HepG2 (cell line): Measurements from ENCODE around the gene PATL1. TPM values are rescaled to one million over a fixed set of nuclear protein-coding genes. Genes with fewer than 3 reads are reported as not detected.

ENCODE experiments used
- IRX3 ChIP-seq: sonication (generic); formaldehyde crosslinking; IDR thresholded peaks from 2 replicates; pipeline ENCODE4 v1.8.1; 2023; ENCODE audit warnings: mild to moderate bottlenecking, low read depth, missing genetic modification reagents, borderline replicate concordance
- polyA plus RNA-seq, 8 experiments: library from polyadenylated mRNA; depleted of rRNA in 3 of 8; stranded (reverse) in 7 of 8; unstranded in 1 of 8; fragments of >200 nt; fragmentation: Illumina TruSeq in 4 of 8; extraction: Trizol in 4 of 8; gene quantifications; 2 replicates each; pipeline versions ENCODE4 v1.2.1 to v1.2.3, GENCODE V29; 2011 to 2016; ENCODE audit warnings: low read depth in 4 of 8, missing spikeins in 1 of 8, mixed read lengths in 1 of 8; ENCODE audit not compliant: insufficient read depth in 1 of 8
- total RNA-seq, 5 experiments: library from RNA; depleted of rRNA; stranded (reverse); fragments of >200 nt; fragmentation: Illumina TruSeq; extraction: Trizol; gene quantifications; 2 replicates each; pipeline ENCODE4 v1.2.3, GENCODE V29; 2016; ENCODE audit warnings: low read depth in 1 of 5
- TF ChIP-seq, protein P1 (sequence below): sonication (generic); formaldehyde crosslinking; IDR thresholded peaks from 2 replicates; pipeline ENCODE4 v1.5.0; 2020; ENCODE audit warnings: missing genetic modification reagents
- TF ChIP-seq, protein P2 (sequence below): sonication (generic); formaldehyde crosslinking; IDR thresholded peaks from 2 replicates; pipeline ENCODE4 v1.4.0; 2020; ENCODE audit warnings: missing genetic modification reagents, borderline replicate concordance
- TF ChIP-seq, protein P3 (sequence below): sonication (generic); formaldehyde crosslinking; IDR thresholded peaks from 2 replicates; pipeline ENCODE4 v1.5.1; 2020; ENCODE audit warnings: mild to moderate bottlenecking, missing genetic modification reagents, moderate library complexity
- TF ChIP-seq, protein P4 (sequence below), 2 experiments: fragments of 450-650 bp in 1 of 2; sonication (generic) in 1 of 2; formaldehyde crosslinking in 1 of 2; IDR thresholded peaks; 2 replicates each; pipeline versions ENCODE4 v1.6.1 to v1.8.0; 2016 to 2022; ENCODE audit warnings: antibody characterized with exemption in 1 of 2, mild to moderate bottlenecking in 1 of 2, missing genetic modification reagents in 1 of 2
- TF ChIP-seq, protein P5 (sequence below): sonication (generic); formaldehyde crosslinking; conservative IDR thresholded peaks from 2 replicates; pipeline ENCODE4 v1.4.0; 2020; ENCODE audit warnings: missing genetic modification reagents

Gene PATL1
- total and polyA plus RNA-seq, 2 of the 13 experiments (the other 11 are each of a cell fraction or from before 2014, with no cell fraction given), result 12.9 to 26.8 TPM

DNA sequence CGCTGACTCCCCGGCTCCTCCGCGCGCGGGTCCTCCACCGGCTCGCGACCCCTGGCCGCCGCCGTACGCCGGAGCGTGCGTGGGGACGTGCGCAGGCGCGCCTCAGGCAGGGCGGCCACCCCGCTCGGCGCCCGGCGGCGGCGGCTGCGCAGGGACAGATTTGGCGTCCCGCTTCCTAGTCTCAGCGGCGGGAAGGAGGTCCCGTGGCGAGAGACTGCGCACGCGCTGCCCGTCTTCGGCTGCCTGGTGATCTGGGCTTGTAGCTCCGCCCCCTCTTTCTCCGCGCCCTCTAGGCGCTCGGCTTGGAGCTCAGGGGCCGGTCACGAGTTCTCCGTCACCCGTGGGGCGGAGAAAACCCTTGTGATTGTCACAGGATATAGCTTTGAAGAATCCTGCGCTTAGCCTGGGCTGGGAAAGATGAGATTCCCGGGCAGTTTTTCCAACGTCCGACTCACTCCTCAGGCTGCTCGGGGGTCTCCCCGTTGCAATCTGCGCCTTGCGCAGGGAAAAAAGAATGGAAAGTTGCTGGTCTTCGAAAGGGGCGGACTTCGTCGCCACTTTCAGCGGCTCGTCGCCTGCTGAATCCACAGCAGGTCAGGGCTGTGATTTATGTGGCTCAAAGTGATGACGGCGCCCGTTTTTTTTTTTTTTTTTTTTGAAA is at the start of gene PATL1 (continued):
- TF ChIP-seq, protein P1, sequence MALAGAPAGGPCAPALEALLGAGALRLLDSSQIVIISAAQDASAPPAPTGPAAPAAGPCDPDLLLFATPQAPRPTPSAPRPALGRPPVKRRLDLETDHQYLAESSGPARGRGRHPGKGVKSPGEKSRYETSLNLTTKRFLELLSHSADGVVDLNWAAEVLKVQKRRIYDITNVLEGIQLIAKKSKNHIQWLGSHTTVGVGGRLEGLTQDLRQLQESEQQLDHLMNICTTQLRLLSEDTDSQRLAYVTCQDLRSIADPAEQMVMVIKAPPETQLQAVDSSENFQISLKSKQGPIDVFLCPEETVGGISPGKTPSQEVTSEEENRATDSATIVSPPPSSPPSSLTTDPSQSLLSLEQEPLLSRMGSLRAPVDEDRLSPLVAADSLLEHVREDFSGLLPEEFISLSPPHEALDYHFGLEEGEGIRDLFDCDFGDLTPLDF (CRISPR knock-in tag), result peak; percentile 37
- 0 out of 2 replicates have a peak, but pooled peaks have one; percentile 18 for TF ChIP-seq IRX3 (CRISPR knock-in tag)
- TF ChIP-seq, protein P2, sequence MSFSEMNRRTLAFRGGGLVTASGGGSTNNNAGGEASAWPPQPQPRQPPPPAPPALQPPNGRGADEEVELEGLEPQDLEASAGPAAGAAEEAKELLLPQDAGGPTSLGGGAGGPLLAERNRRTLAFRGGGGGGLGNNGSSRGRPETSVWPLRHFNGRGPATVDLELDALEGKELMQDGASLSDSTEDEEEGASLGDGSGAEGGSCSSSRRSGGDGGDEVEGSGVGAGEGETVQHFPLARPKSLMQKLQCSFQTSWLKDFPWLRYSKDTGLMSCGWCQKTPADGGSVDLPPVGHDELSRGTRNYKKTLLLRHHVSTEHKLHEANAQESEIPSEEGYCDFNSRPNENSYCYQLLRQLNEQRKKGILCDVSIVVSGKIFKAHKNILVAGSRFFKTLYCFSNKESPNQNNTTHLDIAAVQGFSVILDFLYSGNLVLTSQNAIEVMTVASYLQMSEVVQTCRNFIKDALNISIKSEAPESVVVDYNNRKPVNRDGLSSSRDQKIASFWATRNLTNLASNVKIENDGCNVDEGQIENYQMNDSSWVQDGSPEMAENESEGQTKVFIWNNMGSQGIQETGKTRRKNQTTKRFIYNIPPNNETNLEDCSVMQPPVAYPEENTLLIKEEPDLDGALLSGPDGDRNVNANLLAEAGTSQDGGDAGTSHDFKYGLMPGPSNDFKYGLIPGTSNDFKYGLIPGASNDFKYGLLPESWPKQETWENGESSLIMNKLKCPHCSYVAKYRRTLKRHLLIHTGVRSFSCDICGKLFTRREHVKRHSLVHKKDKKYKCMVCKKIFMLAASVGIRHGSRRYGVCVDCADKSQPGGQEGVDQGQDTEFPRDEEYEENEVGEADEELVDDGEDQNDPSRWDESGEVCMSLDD (CRISPR knock-in tag), result peak; percentile 39; the same call in 1 of the 2 replicates
- TF ChIP-seq, protein P3, sequence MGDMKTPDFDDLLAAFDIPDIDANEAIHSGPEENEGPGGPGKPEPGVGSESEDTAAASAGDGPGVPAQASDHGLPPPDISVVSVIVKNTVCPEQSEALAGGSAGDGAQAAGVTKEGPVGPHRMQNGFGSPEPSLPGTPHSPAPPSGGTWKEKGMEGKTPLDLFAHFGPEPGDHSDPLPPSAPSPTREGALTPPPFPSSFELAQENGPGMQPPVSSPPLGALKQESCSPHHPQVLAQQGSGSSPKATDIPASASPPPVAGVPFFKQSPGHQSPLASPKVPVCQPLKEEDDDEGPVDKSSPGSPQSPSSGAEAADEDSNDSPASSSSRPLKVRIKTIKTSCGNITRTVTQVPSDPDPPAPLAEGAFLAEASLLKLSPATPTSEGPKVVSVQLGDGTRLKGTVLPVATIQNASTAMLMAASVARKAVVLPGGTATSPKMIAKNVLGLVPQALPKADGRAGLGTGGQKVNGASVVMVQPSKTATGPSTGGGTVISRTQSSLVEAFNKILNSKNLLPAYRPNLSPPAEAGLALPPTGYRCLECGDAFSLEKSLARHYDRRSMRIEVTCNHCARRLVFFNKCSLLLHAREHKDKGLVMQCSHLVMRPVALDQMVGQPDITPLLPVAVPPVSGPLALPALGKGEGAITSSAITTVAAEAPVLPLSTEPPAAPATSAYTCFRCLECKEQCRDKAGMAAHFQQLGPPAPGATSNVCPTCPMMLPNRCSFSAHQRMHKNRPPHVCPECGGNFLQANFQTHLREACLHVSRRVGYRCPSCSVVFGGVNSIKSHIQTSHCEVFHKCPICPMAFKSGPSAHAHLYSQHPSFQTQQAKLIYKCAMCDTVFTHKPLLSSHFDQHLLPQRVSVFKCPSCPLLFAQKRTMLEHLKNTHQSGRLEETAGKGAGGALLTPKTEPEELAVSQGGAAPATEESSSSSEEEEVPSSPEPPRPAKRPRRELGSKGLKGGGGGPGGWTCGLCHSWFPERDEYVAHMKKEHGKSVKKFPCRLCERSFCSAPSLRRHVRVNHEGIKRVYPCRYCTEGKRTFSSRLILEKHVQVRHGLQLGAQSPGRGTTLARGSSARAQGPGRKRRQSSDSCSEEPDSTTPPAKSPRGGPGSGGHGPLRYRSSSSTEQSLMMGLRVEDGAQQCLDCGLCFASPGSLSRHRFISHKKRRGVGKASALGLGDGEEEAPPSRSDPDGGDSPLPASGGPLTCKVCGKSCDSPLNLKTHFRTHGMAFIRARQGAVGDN (CRISPR knock-in tag), result no peak; the same call in 1 of the 2 replicates
- TF ChIP-seq, protein P4, sequence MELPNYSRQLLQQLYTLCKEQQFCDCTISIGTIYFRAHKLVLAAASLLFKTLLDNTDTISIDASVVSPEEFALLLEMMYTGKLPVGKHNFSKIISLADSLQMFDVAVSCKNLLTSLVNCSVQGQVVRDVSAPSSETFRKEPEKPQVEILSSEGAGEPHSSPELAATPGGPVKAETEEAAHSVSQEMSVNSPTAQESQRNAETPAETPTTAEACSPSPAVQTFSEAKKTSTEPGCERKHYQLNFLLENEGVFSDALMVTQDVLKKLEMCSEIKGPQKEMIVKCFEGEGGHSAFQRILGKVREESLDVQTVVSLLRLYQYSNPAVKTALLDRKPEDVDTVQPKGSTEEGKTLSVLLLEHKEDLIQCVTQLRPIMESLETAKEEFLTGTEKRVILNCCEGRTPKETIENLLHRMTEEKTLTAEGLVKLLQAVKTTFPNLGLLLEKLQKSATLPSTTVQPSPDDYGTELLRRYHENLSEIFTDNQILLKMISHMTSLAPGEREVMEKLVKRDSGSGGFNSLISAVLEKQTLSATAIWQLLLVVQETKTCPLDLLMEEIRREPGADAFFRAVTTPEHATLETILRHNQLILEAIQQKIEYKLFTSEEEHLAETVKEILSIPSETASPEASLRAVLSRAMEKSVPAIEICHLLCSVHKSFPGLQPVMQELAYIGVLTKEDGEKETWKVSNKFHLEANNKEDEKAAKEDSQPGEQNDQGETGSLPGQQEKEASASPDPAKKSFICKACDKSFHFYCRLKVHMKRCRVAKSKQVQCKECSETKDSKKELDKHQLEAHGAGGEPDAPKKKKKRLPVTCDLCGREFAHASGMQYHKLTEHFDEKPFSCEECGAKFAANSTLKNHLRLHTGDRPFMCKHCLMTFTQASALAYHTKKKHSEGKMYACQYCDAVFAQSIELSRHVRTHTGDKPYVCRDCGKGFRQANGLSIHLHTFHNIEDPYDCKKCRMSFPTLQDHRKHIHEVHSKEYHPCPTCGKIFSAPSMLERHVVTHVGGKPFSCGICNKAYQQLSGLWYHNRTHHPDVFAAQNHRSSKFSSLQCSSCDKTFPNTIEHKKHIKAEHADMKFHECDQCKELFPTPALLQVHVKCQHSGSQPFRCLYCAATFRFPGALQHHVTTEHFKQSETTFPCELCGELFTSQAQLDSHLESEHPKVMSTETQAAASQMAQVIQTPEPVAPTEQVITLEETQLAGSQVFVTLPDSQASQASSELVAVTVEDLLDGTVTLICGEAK (IDR thresholded peaks at IDR 0.05), result no peak
- TF ChIP-seq, protein P4 (CRISPR knock-in tag; IDR thresholded peaks at IDR 0.05), result peak; percentile 77
- TF ChIP-seq, protein P5, sequence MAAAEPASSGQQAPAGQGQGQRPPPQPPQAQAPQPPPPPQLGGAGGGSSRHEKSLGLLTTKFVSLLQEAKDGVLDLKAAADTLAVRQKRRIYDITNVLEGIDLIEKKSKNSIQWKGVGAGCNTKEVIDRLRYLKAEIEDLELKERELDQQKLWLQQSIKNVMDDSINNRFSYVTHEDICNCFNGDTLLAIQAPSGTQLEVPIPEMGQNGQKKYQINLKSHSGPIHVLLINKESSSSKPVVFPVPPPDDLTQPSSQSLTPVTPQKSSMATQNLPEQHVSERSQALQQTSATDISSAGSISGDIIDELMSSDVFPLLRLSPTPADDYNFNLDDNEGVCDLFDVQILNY (CRISPR knock-in tag), result peak; percentile 71; the same call in 1 of the 2 replicates
